HEK293 (cell line): ENCODE data around the gene GRK2.

Experiments
- CTCF ChIP-seq: fragments of 450-650 bp; formaldehyde crosslinking; IDR thresholded peaks from 2 replicates; pipeline ENCODE4 v1.5.1; 2016; ENCODE audit warnings: missing biosample characterization, missing genetic modification characterization
- PRDM2 ChIP-seq: fragments of 450-650 bp; formaldehyde crosslinking; IDR thresholded peaks from 2 replicates; pipeline ENCODE4 v1.5.1; 2016; ENCODE audit warnings: missing biosample characterization, missing genetic modification characterization, borderline replicate concordance
- SCRT1 ChIP-seq: fragments of 450-650 bp; formaldehyde crosslinking; IDR thresholded peaks from 2 replicates; pipeline ENCODE4 v1.5.1; 2016; ENCODE audit warnings: missing biosample characterization, missing genetic modification characterization, borderline replicate concordance
- SP2 ChIP-seq: fragments of 450-650 bp; formaldehyde crosslinking; IDR thresholded peaks from 2 replicates; pipeline ENCODE4 v1.5.1; 2016; ENCODE audit warnings: missing biosample characterization, missing genetic modification characterization
- YY1 ChIP-seq: fragments of 450-650 bp; formaldehyde crosslinking; IDR thresholded peaks from 2 replicates; pipeline ENCODE4 v1.5.1; 2018; ENCODE audit warnings: missing biosample characterization, missing genetic modification characterization
- ZNF19 ChIP-seq: fragments of 450-650 bp; formaldehyde crosslinking; IDR thresholded peaks from 2 replicates; pipeline ENCODE4; 2016; ENCODE audit warnings: missing biosample characterization, missing genetic modification characterization, low read depth
- ZNF362 ChIP-seq: fragments of 450-650 bp; formaldehyde crosslinking; IDR thresholded peaks from 2 replicates; pipeline ENCODE4 v1.5.1; 2016; ENCODE audit warnings: missing biosample characterization, missing genetic modification characterization
- ZNF423 ChIP-seq: fragments of 450-650 bp; formaldehyde crosslinking; IDR thresholded peaks from 2 replicates; pipeline ENCODE4 v1.5.1; 2016; ENCODE audit warnings: missing biosample characterization, missing genetic modification characterization
- ZNF830 ChIP-seq: fragments of 450-650 bp; IDR thresholded peaks from 2 replicates; pipeline ENCODE4 v1.5.0; 2018; ENCODE audit warnings: missing biosample characterization, missing genetic modification characterization, low read depth, mild to moderate bottlenecking, moderate library complexity

GRCh38 chr11:67309661-67310061, 43.4 kb downstream of the GRK2 start:
- no peak for TF ChIP-seq CTCF
- TF ChIP-seq ZNF19: no peak
- no peak for TF ChIP-seq YY1 (tag by site-specific recombination)
- TF ChIP-seq SCRT1 (tag by site-specific recombination): no peak
- no peak for TF ChIP-seq PRDM2 (tag by site-specific recombination)
- peak; percentile 26; the same call in 1 of the 2 replicates for TF ChIP-seq SP2
- no peak for TF ChIP-seq ZNF362 (tag by site-specific recombination)
- no peak for TF ChIP-seq ZNF830
- TF ChIP-seq ZNF423: no peak
